Measurements from ENCODE around the gene VCAM1.
"Not testable (repeated sequence)": the region's sequence is repeated elsewhere in the genome, so short reads cannot be mapped to it uniquely, and the experiment has no call there.

The VCAM1 gene

GRCh38 chr1:100774370-100774769, 54.8 kb downstream of the VCAM1 start:
- WGBS, 2 experiments (ENCODE audit: insufficient coverage in 2 of 2): 80% methylated on average over 1 of the region's 1 CpG; no CpG with 5 or more reads in 1 of the 2 experiments
- no peak overlapping the region for H3K4me3 ChIP-seq (ENCODE audit: extremely low read depth, insufficient read depth, low read length, poor library complexity, severe bottlenecking)
- no peaks in the 10 kb centered on the region for H3K36me3 ChIP-seq (ENCODE audit: control insufficient read depth, insufficient read depth, low read length)
- H3K4me1 ChIP-seq (ENCODE audit: control insufficient read depth, insufficient read depth, low read length, poor library complexity, severe bottlenecking): no peaks in the 10 kb centered on the region
- H3K27ac ChIP-seq (ENCODE audit: low read depth, low read length, severe bottlenecking): no peak overlapping the region
- H3K9me3 ChIP-seq (ENCODE audit: control insufficient read depth, low read length): no peaks in the 10 kb centered on the region

DNA sequence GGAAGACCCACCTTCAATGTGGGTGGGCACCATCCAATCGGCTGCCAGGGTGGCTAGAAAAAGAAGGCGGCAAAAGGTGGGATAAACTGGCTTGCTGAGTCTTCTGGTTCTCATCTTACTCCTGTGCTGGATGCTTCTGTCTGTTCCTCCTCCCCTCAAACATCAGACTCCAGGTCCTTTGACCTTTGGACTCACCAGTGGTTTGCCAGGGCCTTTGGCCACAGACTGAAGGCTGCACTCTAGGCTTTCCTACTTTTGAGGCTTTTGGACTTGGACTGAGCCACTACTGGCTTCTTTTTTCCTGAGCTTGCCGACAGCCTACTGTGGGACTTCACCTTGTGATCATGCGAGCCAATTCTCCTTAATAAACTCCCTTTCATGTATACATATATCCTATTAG, 55.9 kb downstream of the VCAM1 start:
- Histone ChIP-seq H3K4me1 (ENCODE audit: control insufficient read depth, insufficient read depth, low read length, poor library complexity, severe bottlenecking) (no peaks in the 10 kb centered on the region), H3K36me3 (ENCODE audit: control insufficient read depth, insufficient read depth, low read length) (no peaks in the 10 kb centered on the region), H3K9me3 (ENCODE audit: control insufficient read depth, low read length) (no peaks in the 10 kb centered on the region), H3K27ac (ENCODE audit: low read depth, low read length, severe bottlenecking) (no peak overlapping the region), H3K4me3 (ENCODE audit: extremely low read depth, insufficient read depth, low read length, poor library complexity, severe bottlenecking) (no peak overlapping the region)
- 78 to 94% methylated on average over 3 of the region's 4 CpGs for WGBS, 2 experiments (ENCODE audit: insufficient coverage in 2 of 2)

- H3K9me3 ChIP-seq (ENCODE audit: control insufficient read depth, low read length): no peaks in the 10 kb centered on the region
- no peak overlapping the region for H3K27ac ChIP-seq (ENCODE audit: low read depth, low read length, severe bottlenecking)
- no peaks in the 10 kb centered on the region for H3K36me3 ChIP-seq (ENCODE audit: control insufficient read depth, insufficient read depth, low read length)
- H3K4me3 ChIP-seq (ENCODE audit: extremely low read depth, insufficient read depth, low read length, poor library complexity, severe bottlenecking): no peak overlapping the region
- no peaks in the 10 kb centered on the region for H3K4me1 ChIP-seq (ENCODE audit: control insufficient read depth, insufficient read depth, low read length, poor library complexity, severe bottlenecking)
These were observed 59.2 kb downstream of the VCAM1 start for GRCh38 chr1:100778748-100779147.

DNA sequence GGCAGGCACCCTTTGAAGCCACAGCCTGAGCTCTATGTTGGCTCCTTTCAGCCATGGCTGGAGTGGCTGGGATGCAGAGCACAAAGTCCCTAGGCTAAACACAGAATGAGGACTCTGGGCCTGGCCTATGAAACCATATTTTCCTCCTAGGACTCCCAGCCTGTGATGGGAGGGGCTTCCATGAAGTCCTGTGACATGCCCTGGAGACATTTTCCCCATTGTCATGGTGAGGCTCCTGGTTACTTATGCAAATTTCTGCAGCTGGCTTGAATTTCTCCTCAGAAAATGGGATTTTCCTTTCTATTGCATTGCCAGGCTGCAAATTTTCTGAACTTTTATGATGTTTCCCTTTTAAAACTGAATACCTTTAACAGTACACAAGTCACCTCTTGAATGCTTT, 61.3 kb downstream of the VCAM1 start:
- Histone ChIP-seq H3K4me3 (ENCODE audit: extremely low read depth, insufficient read depth, low read length, poor library complexity, severe bottlenecking) (no peak overlapping the region), H3K27ac (ENCODE audit: low read depth, low read length, severe bottlenecking) (no peak overlapping the region), H3K9me3 (ENCODE audit: control insufficient read depth, low read length) (no peaks in the 10 kb centered on the region), H3K4me1 (ENCODE audit: control insufficient read depth, insufficient read depth, low read length, poor library complexity, severe bottlenecking) (no peaks in the 10 kb centered on the region), H3K36me3 (ENCODE audit: control insufficient read depth, insufficient read depth, low read length) (no peaks in the 10 kb centered on the region)

- 80 to 92% methylated on average over 1 to 2 of the region's 3 CpGs for WGBS, 2 experiments (ENCODE audit: insufficient coverage in 2 of 2)
- H3K9me3 ChIP-seq (ENCODE audit: control insufficient read depth, low read length); H3K4me3 ChIP-seq (ENCODE audit: extremely low read depth, insufficient read depth, low read length, poor library complexity, severe bottlenecking); H3K4me1 ChIP-seq (ENCODE audit: control insufficient read depth, insufficient read depth, low read length, poor library complexity, severe bottlenecking); H3K36me3 ChIP-seq (ENCODE audit: control insufficient read depth, insufficient read depth, low read length); H3K27ac ChIP-seq (ENCODE audit: low read depth, low read length, severe bottlenecking): not testable (repeated sequence)
These were observed 62.2 kb downstream of the VCAM1 start for GRCh38 chr1:100781728-100782127.

DNA sequence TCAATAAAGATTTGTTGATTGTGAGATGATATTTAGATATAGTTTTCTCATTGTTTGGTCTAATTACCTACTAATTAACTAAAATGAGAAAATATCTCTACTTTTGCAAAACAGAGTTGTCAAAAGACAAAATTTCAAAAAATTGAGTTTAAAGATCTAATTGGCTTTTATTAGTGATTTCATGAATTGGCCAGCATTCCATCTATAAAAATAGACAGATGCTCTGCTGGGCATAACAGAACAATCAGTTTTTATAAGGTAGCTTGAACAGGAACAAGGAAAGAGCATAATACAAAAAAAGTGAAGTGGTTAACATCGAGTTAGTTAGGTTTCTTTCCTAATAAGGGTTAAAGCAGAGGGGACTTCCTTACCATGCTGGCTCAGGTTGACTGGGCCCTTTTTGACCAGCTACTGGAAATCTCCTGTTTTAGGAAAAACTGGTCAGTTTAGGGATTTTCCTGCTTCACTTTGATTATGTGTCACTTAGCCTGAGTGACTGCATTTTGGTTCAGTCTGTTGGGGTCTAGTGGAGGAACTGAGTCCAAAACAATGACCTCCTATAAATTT, 63.0 kb downstream of the VCAM1 start:
- Histone ChIP-seq H3K9me3 (ENCODE audit: control insufficient read depth, low read length) (no peaks in the 10 kb centered on the region), H3K27ac (ENCODE audit: low read depth, low read length, severe bottlenecking) (no peak overlapping the region), H3K36me3 (ENCODE audit: control insufficient read depth, insufficient read depth, low read length) (no peaks in the 10 kb centered on the region), H3K4me1 (ENCODE audit: control insufficient read depth, insufficient read depth, low read length, poor library complexity, severe bottlenecking) (no peaks in the 10 kb centered on the region), H3K4me3 (ENCODE audit: extremely low read depth, insufficient read depth, low read length, poor library complexity, severe bottlenecking) (no peak overlapping the region)
- 67 to 85% methylated on average over 1 of the region's 1 CpG for WGBS, 2 experiments (ENCODE audit: insufficient coverage in 2 of 2)

- no peak overlapping the region for H3K4me3 ChIP-seq (ENCODE audit: extremely low read depth, insufficient read depth, low read length, poor library complexity, severe bottlenecking)
These were observed 66.0 kb downstream of the VCAM1 start for GRCh38 chr1:100785470-100786052.

DNA sequence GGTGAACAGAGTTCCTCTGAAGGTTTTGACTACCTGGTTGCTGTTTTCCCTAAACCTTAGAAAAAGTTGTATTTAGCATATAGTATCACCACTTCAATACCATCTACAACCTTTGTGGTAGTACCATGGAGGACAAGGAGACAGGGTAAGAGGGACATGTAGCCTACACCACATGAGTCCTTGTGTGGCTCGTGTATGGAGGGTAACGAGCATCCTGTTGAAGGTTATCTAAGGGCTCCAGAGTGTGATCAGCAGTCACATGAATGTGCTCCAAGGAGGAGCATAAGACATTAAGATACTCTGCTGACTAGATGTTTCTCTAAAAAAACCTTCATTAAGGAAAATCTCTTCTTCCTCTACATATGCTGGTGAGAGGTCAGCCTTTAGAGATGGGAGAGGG, 67.3 kb downstream of the VCAM1 start:
- Histone ChIP-seq H3K27ac (ENCODE audit: low read depth, low read length, severe bottlenecking) (no peak overlapping the region), H3K9me3 (ENCODE audit: control insufficient read depth, low read length) (no peaks in the 10 kb centered on the region), H3K4me1 (ENCODE audit: control insufficient read depth, insufficient read depth, low read length, poor library complexity, severe bottlenecking) (no peaks in the 10 kb centered on the region), H3K36me3 (ENCODE audit: control insufficient read depth, insufficient read depth, low read length) (no peaks in the 10 kb centered on the region), H3K4me3 (ENCODE audit: extremely low read depth, insufficient read depth, low read length, poor library complexity, severe bottlenecking) (no peak overlapping the region)
- WGBS, 2 experiments (ENCODE audit: insufficient coverage in 2 of 2): 80 to 100% methylated on average over 1 to 2 of the region's 2 CpGs

More at GRCh38 chr1:100785470-100786052, 66.0 kb downstream of the VCAM1 start:
- WGBS, 2 experiments (ENCODE audit: insufficient coverage in 2 of 2): 66 to 81% methylated on average over 3 of the region's 5 CpGs
- Histone ChIP-seq H3K9me3 (ENCODE audit: control insufficient read depth, low read length) (no peaks in the 10 kb centered on the region), H3K27ac (ENCODE audit: low read depth, low read length, severe bottlenecking) (no peak overlapping the region), H3K4me1 (ENCODE audit: control insufficient read depth, insufficient read depth, low read length, poor library complexity, severe bottlenecking) (no peaks in the 10 kb centered on the region), H3K36me3 (ENCODE audit: control insufficient read depth, insufficient read depth, low read length) (no peaks in the 10 kb centered on the region)
